ENCODE data around the gene PTPRD. TPM values are rescaled to one million over a fixed set of nuclear protein-coding genes. Genes with fewer than 3 reads are reported as not detected.

Gene PTPRD
- total and polyA plus RNA-seq, 9 of the 15 experiments (the other 6 are each of a cell fraction or from before 2014, with no cell fraction given): 0.11 TPM; not detected in 8

- TF ChIP-seq ZNF512 (tag; IDR thresholded peaks at IDR 0.05) (no peak), RUNX1 (IDR thresholded peaks at IDR 0.05; ENCODE audit: low read depth) (no peak), IRF9 (tag; IDR thresholded peaks at IDR 0.05) (no peak), SRSF1 (IDR thresholded peaks at IDR 0.05; ENCODE audit: low read depth, low read length) (no peak), SAFB (IDR thresholded peaks at IDR 0.05; ENCODE audit: borderline replicate concordance, low read depth, low read length) (no peak), SOX6 (IDR thresholded peaks at IDR 0.05) (no peak), SP1 (CRISPR knock-in tag; IDR thresholded peaks at IDR 0.05) (no peak)
Measured at GRCh38 chr9:10054456-10054855, 558.3 kb downstream of the PTPRD start (continued).

GRCh38 chr9:10052916-10053315, 559.9 kb downstream of the PTPRD start:
- ChIA-PET POLR2A (no interaction called here), CTCF (ENCODE audit: low intra/inter-chr PET ratio) (no interaction called here)
- H4K20me1 ChIP-seq (replicated peaks; ENCODE audit: control insufficient read depth, insufficient read depth, low read length): no peaks in the 10 kb centered on the region
- BruUV-seq (replicated peaks): no TSS peak
- H2AFZ ChIP-seq (ENCODE audit: low read depth, low read length): no peak overlapping the region
- no peak overlapping the region for H3K9ac ChIP-seq (ENCODE audit: insufficient read depth in 1 of 2, low read depth in 2 of 2, low read length in 2 of 2)
- no peak overlapping the region for H3K4me3 ChIP-seq
- H3K9me3 ChIP-seq (replicated peaks; ENCODE audit: control insufficient read depth, insufficient read depth, low read depth, low read length): no peaks in the 10 kb centered on the region
- no peaks in the 10 kb centered on the region for H3K79me2 ChIP-seq (ENCODE audit: control insufficient read depth, insufficient read depth, low read length)
- no peaks in the 10 kb centered on the region for H3K9me1 ChIP-seq (ENCODE audit: control insufficient read depth, insufficient read depth, low read length)
- TF ChIP-seq HSF4 (CRISPR knock-in tag; IDR thresholded peaks at IDR 0.05; ENCODE audit: borderline replicate concordance): no peak
- no peak for TF ChIP-seq TFAM (CRISPR knock-in tag; conservative IDR thresholded peaks at IDR 0.05)
- no peak for TF ChIP-seq RAD21 (CRISPR knock-in tag; conservative IDR thresholded peaks at IDR 0.05 in 1 of 2, IDR thresholded peaks at IDR 0.05 in 1 of 2)
- no peak for TF ChIP-seq POLR2A (conservative IDR thresholded peaks at IDR 0.05)
- TF ChIP-seq NFYB (IDR thresholded peaks at IDR 0.05; ENCODE audit: extremely low read depth, insufficient read length): no peak
- TF ChIP-seq THRA (IDR thresholded peaks at IDR 0.05): no peak
- no peak overlapping the region for H3K27ac ChIP-seq (ENCODE audit: extremely low read depth, low read depth, low read length)
- DNase-seq (ENCODE audit: extremely low read depth in 1 of 4, low spot score in 3 of 4): no peak
- intact Hi-C loops (cut with micrococcal nuclease) (no loop called here), in situ Hi-C loops (cut with MboI) (no loop called here)
- no peaks in the 10 kb centered on the region for H3K27me3 ChIP-seq (ENCODE audit: control insufficient read depth in 2 of 2, insufficient read depth in 2 of 2, low read length in 2 of 2)
- no peak overlapping the region for H3K4me2 ChIP-seq (ENCODE audit: insufficient read depth, low read length)
- no peaks in the 10 kb centered on the region for H3K4me1 ChIP-seq (replicated peaks in 1 of 2; ENCODE audit: control insufficient read depth in 2 of 2, insufficient read depth in 2 of 2, low read length in 2 of 2)
- no peaks in the 10 kb centered on the region for H3K36me3 ChIP-seq (ENCODE audit: control insufficient read depth, insufficient read depth, low read length)
- no peak for FAIRE-seq
- no peak for ATAC-seq
